GM12878 (cell line): ENCODE measurements around the gene TASOR2. TPM values are rescaled to one million over a fixed set of nuclear protein-coding genes. Genes with fewer than 3 reads are reported as not detected.

Source experiments
- ATAC-seq: fragments of 200-7000 bp; cut with Tn5 transposase; 3 replicates; pipeline ENCODE4 v1.9.1; 2020; ENCODE audit warnings: mild to moderate bottlenecking, moderate library complexity
- BruUV-seq: library from RNA; stranded (reverse); fragments of 400-500 nt; replicated peaks from 2 replicates; lab custom pipeline; 2021; lab: Mats Ljungman, UMichigan
- CTCF ChIA-PET: fragments of 300-600 bp; sonication (Branson Sonifier 250); formaldehyde crosslinking; extraction: SDS; loops from one replicate; lab custom pipeline; 2021; ENCODE audit warnings: inconsistent platforms; lab: Yijun Ruan, JAX
- POLR2A ChIA-PET: fragments of 350-600 bp; formaldehyde crosslinking; extraction: SDS; loops from one replicate; lab custom pipeline; 2021; ENCODE audit warnings: inconsistent platforms; lab: Charles Lee
- RAD21 ChIA-PET: fragments of 300-600 bp; sonication (Branson Sonifier 250); formaldehyde crosslinking; loops from one replicate; lab custom pipeline; 2023; ENCODE audit warnings: antibody characterized with exemption; ENCODE audit not compliant: unreplicated experiment; lab: Charles Lee
- SMC1A ChIA-PET: fragments of 300-600 bp; sonication (Branson Sonifier 250); formaldehyde crosslinking; loops from one replicate; lab custom pipeline; 2023; ENCODE audit not compliant: unreplicated experiment, uncharacterized antibody; lab: Charles Lee
- DNase-seq: peaks from one replicate; pipeline ENCODE4 v3.0.0-alpha.2; 2011; ENCODE audit warnings: low read depth, low spot score
- FAIRE-seq: peaks from 3 replicates; lab custom pipeline; 2011; peaks lifted over from hg19 to GRCh38; lab: Jason Lieb, UNC
- H2AFZ ChIP-seq: 2 replicates; pipeline ENCODE4 v1.6.0; 2011; ENCODE audit warnings: low read depth, low read length, control low read depth; ENCODE audit not compliant: control insufficient read depth
- H3K27ac ChIP-seq: 2 replicates; pipeline ENCODE4 v1.5.1; 2011; ENCODE audit warnings: control low read depth; ENCODE audit not compliant: control insufficient read depth, insufficient read depth
- H3K27me3 ChIP-seq, 2 experiments: replicated peaks in 1 of 2; 2 replicates each; pipeline versions ENCODE4 v1.6.0 to v1.6.1; 2011; ENCODE audit warnings: low read length in 1 of 2; ENCODE audit not compliant: control insufficient read depth in 2 of 2, insufficient read depth in 2 of 2
- H3K36me3 ChIP-seq, 2 experiments: 2 replicates each; pipeline ENCODE4 v1.5.1; 2011; ENCODE audit warnings: low read length in 1 of 2; ENCODE audit not compliant: control insufficient read depth in 2 of 2, insufficient read depth in 2 of 2
- H3K4me1 ChIP-seq: 2 replicates; pipeline ENCODE4 v1.6.1; 2011; ENCODE audit warnings: mild to moderate bottlenecking, low read length, moderate library complexity, mixed read lengths; ENCODE audit not compliant: control insufficient read depth, insufficient read depth
- H3K4me2 ChIP-seq: 2 replicates; pipeline ENCODE4 v1.6.0; 2011; ENCODE audit warnings: control low read depth; ENCODE audit not compliant: control insufficient read depth, insufficient read depth
- H3K4me3 ChIP-seq: fragments of 200-600 bp; sonication (generic); 2 replicates; pipeline ENCODE4 v1.5.1; 2016
- H3K79me2 ChIP-seq: 2 replicates; pipeline ENCODE4 v1.6.0; 2011; ENCODE audit warnings: low read length; ENCODE audit not compliant: control insufficient read depth, insufficient read depth
- H3K9ac ChIP-seq: 2 replicates; pipeline ENCODE4 v1.8.0; 2011; ENCODE audit warnings: low read length, control low read depth, mixed read lengths; ENCODE audit not compliant: control insufficient read depth, insufficient read depth
- H3K9me3 ChIP-seq: replicated peaks from 3 replicates; pipeline ENCODE4 v1.5.1; 2011; ENCODE audit warnings: mild to moderate bottlenecking, low read length; ENCODE audit not compliant: control insufficient read depth, insufficient read depth
- H4K20me1 ChIP-seq: 2 replicates; pipeline ENCODE4 v1.6.0; 2011; ENCODE audit not compliant: control insufficient read depth, insufficient read depth
- CREM ChIP-seq: IDR thresholded peaks from 2 replicates; pipeline ENCODE4 v1.6.1; 2014; ENCODE audit warnings: antibody characterized with exemption, low read depth
- GATAD2B ChIP-seq: fragments of 450-650 bp; conservative IDR thresholded peaks from 2 replicates; pipeline ENCODE4 v1.6.1; 2017; ENCODE audit warnings: low read depth, mild to moderate bottlenecking, moderate library complexity
- IRF4 ChIP-seq: IDR thresholded peaks from 2 replicates; pipeline ENCODE4 v1.6.1; 2011; ENCODE audit warnings: low read depth, low read length
- JUND ChIP-seq: IDR thresholded peaks from 2 replicates; pipeline ENCODE4 v1.6.1; 2012; ENCODE audit warnings: low read depth, mild to moderate bottlenecking, low read length, improper control_type of control experiment, moderate library complexity
- KLF5 ChIP-seq: fragments of 450-650 bp; IDR thresholded peaks from 2 replicates; pipeline ENCODE4 v1.6.1; 2014; ENCODE audit warnings: mild to moderate bottlenecking; ENCODE audit not compliant: partially characterized antibody
- MEF2A ChIP-seq: IDR thresholded peaks from 2 replicates; pipeline ENCODE4 v1.6.1; 2011; ENCODE audit warnings: low read depth, mild to moderate bottlenecking, low read length, moderate library complexity; ENCODE audit not compliant: insufficient read depth
- MLLT1 ChIP-seq: fragments of 450-650 bp; IDR thresholded peaks from 2 replicates; pipeline ENCODE4 v1.6.1; 2016; ENCODE audit warnings: mild to moderate bottlenecking
- MTA2 ChIP-seq: fragments of 450-650 bp; IDR thresholded peaks from 2 replicates; pipeline ENCODE4 v1.6.1; 2016; ENCODE audit warnings: low read depth, mild to moderate bottlenecking, moderate library complexity
- MYB ChIP-seq: fragments of 150-350 bp; IDR thresholded peaks from 2 replicates; pipeline ENCODE4 v1.6.1; 2014; ENCODE audit warnings: mild to moderate bottlenecking, low read depth, low read length, borderline replicate concordance
- NKRF ChIP-seq: fragments of 450-650 bp; conservative IDR thresholded peaks from 2 replicates; pipeline ENCODE4 v1.6.1; 2017; ENCODE audit warnings: mild to moderate bottlenecking, moderate library complexity
- SMAD1 ChIP-seq: fragments of 450-650 bp; IDR thresholded peaks from 2 replicates; pipeline ENCODE4 v1.6.1; 2018; ENCODE audit warnings: mild to moderate bottlenecking, low read depth; ENCODE audit not compliant: partially characterized antibody
- SMAD5 ChIP-seq: IDR thresholded peaks from 2 replicates; pipeline ENCODE4 v1.6.1; 2016; ENCODE audit warnings: antibody characterized with exemption, low read depth
- STAT1 ChIP-seq: fragments of 450-650 bp; conservative IDR thresholded peaks from 2 replicates; pipeline ENCODE4 v1.6.1; 2014; ENCODE audit warnings: antibody characterized with exemption, mild to moderate bottlenecking
- SUPT20H ChIP-seq: IDR thresholded peaks from 2 replicates; pipeline ENCODE4 v1.6.1; 2011; ENCODE audit warnings: low read depth, mild to moderate bottlenecking, low read length, moderate library complexity, borderline replicate concordance; ENCODE audit not compliant: control insufficient read depth
- ZNF207 ChIP-seq: fragments of 450-650 bp; IDR thresholded peaks from 2 replicates; pipeline ENCODE4 v1.6.1; 2014; ENCODE audit warnings: antibody characterized with exemption, mild to moderate bottlenecking, borderline replicate concordance
- ZNF622 ChIP-seq: fragments of 450-650 bp; IDR thresholded peaks from 2 replicates; pipeline ENCODE4 v1.6.1; 2017; ENCODE audit warnings: mild to moderate bottlenecking, inconsistent platforms
- WGBS: methylation state at CpG from one replicate; pipeline ENCODE4 v1.1.6; 2016; ENCODE audit warnings: low lambda C conversion rate; ENCODE audit not compliant: insufficient replicate concordance, insufficient coverage; ENCODE audit errors: missing lambda C conversion rate; 5-methylcytosine and 5-hydroxymethylcytosine counted together
- in situ Hi-C: fragments of 300-500 bp; cut with MboI; formaldehyde crosslinking; loops from 9 replicates; pipeline ENCODE4 v1.14.3; 2018; ENCODE audit warnings: mixed read lengths
- intact Hi-C: fragments of 100-400 bp; cut with micrococcal nuclease; formaldehyde crosslinking; loops from one replicate; pipeline ENCODE4 v1.14.2; 2022; ENCODE audit not compliant: unreplicated experiment
- polyA plus RNA-seq, 11 experiments: library from polyadenylated mRNA; depleted of rRNA in 4 of 11; unstranded in 6 of 11; stranded (reverse) in 5 of 11; fragments of >200 nt; fragmentation: Nextera tagmentation in 4 of 11; fragmentation: Illumina TruSeq in 1 of 11; extraction: Ambion mirVana in 4 of 11; extraction: Trizol in 1 of 11; gene quantifications; 1 replicate in 1 of 11; 2 replicates in 10 of 11; pipeline versions ENCODE4 v1.2.1 to v1.2.3, GENCODE V29; 2011 to 2016; ENCODE audit warnings: inconsistent platforms in 2 of 11, missing spikeins in 2 of 11, low read depth in 1 of 11
- total RNA-seq, 4 experiments: library from RNA; depleted of rRNA in 3 of 4; stranded (reverse); fragments of >200 nt in 3 of 4; fragmentation: Illumina TruSeq in 1 of 4; extraction: Trizol in 1 of 4; gene quantifications; 2 replicates each; pipeline versions ENCODE4 v1.2.1 to v1.2.3, GENCODE V29; 2013 to 2021

The TASOR2 gene
- total and polyA plus RNA-seq, 10 of the 15 experiments (the other 5 are each of a cell fraction or from before 2014, with no cell fraction given), result 8.2 to 54.7 (median 31.0) TPM

DNA sequence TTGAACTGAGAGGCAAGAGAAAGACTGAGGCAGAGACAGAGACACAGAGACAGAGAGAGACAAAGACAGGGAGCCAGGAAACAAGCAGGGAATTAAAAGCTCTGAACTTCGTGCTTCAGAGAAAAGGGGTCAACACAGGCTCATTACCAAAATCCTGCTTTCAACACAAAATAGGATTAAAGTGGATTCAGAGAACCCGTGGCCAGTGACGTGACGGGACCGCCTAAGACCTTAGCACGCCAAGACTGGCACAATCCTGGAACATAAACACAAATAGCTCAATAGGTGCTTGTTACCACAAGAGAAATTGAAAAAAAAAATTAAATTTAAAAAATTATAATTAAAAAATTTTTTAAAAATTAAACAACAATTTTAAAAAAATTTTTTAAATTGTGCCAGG, 39.7 kb upstream of the TASOR2 start:
- no peak overlapping the region for H3K4me2 ChIP-seq
- no TSS peak for BruUV-seq
- H3K9me3 ChIP-seq, result no peaks in the 10 kb centered on the region
- peaks cover 10% of the 10 kb centered on the region for H3K4me1 ChIP-seq
- ChIA-PET SMC1A (no interaction called here), RAD21 (no interaction called here), CTCF (no interaction called here), POLR2A (no interaction called here)
- no peak overlapping the region for H3K9ac ChIP-seq
- in situ Hi-C loops (no loop called here), intact Hi-C loops (no loop called here)
- H4K20me1 ChIP-seq, result no peaks in the 10 kb centered on the region
- FAIRE-seq (no peak), ATAC-seq (no peak), DNase-seq (no peak)
- no peaks in the 10 kb centered on the region for H3K79me2 ChIP-seq
- no peak overlapping the region for H3K4me3 ChIP-seq
- H3K27ac ChIP-seq, result no peak overlapping the region
- no peaks in the 10 kb centered on the region for H3K27me3 ChIP-seq
- 54% methylated on average over 6 of the region's 6 CpGs for WGBS
- no peaks in the 10 kb centered on the region for H3K36me3 ChIP-seq
- TF ChIP-seq GATAD2B, result no peak
- no peak for TF ChIP-seq JUND
- no peak for TF ChIP-seq KLF5
- TF ChIP-seq IRF4, result no peak
- no peak for TF ChIP-seq SMAD1
- TF ChIP-seq MYB, result no peak
- TF ChIP-seq NKRF, result no peak
- no peak for TF ChIP-seq CREM
- TF ChIP-seq MLLT1, result no peak
- TF ChIP-seq ZNF207, result no peak
- TF ChIP-seq SMAD5, result no peak
- TF ChIP-seq ZNF622, result no peak
- no peak for TF ChIP-seq MTA2
- no peak for TF ChIP-seq STAT1
- TF ChIP-seq SUPT20H, result no peak
- no peak for TF ChIP-seq MEF2A
- no peak overlapping the region for H2AFZ ChIP-seq
